Kidney epithelial cell (primary cell): ENCODE results near the gene PTPRS. TPM values are rescaled to one million over a fixed set of nuclear protein-coding genes. Genes with fewer than 3 reads are reported as not detected.

ENCODE experiments used
- DNase-seq: peaks from one replicate; pipeline ENCODE4 v3.0.0-alpha.2; 2010; ENCODE audit warnings: low read depth
- H3K27me3 ChIP-seq: 2 replicates; pipeline ENCODE4 v1.6.0; 2011; ENCODE audit warnings: low read length; ENCODE audit not compliant: control insufficient read depth, insufficient read depth
- H3K36me3 ChIP-seq: 2 replicates; pipeline ENCODE4 v1.5.1; 2011; ENCODE audit warnings: low read length; ENCODE audit not compliant: control insufficient read depth, insufficient read depth
- H3K4me3 ChIP-seq: 2 replicates; pipeline ENCODE4 v1.5.1; 2011; ENCODE audit warnings: low read depth, mild to moderate bottlenecking, control low read depth, low read length
- total RNA-seq: library from RNA; depleted of rRNA; stranded (reverse); fragments of >200 nt; gene quantifications from 2 replicates; pipeline ENCODE4 v1.2.3, GENCODE V29; 2015
- TF ChIP-seq, protein P1 (sequence below): IDR thresholded peaks from 2 replicates; pipeline ENCODE4 v1.5.1; 2011; ENCODE audit warnings: mild to moderate bottlenecking, moderate library complexity, low read length, control low read depth, inconsistent platforms; ENCODE audit not compliant: insufficient read depth, poor library complexity, severe bottlenecking

The PTPRS gene
- total RNA-seq, 1 donor from 2014 or later, result 58.2 TPM

DNA sequence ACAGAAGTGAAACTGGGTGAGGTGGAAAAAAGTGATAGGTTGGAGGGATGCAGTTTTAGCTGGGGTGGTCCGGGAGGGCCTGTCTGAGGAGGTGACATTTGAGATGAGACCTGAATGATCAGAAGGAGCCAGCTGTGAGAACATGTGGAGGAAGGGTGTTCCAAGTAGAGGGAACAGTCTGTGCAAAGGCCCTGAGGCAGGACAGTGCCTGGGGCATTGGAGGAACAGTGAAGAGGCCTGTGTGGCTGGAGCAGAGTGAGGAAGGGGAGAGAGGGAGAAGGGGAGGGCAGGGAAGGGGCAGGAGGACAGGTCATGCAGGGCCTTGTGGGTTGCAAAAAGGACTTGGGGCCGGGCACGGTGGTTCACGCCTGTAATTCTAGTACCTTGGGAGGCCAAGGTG, 36.3 kb upstream of the PTPRS start:
- no peak for DNase-seq
- TF ChIP-seq, protein P1, sequence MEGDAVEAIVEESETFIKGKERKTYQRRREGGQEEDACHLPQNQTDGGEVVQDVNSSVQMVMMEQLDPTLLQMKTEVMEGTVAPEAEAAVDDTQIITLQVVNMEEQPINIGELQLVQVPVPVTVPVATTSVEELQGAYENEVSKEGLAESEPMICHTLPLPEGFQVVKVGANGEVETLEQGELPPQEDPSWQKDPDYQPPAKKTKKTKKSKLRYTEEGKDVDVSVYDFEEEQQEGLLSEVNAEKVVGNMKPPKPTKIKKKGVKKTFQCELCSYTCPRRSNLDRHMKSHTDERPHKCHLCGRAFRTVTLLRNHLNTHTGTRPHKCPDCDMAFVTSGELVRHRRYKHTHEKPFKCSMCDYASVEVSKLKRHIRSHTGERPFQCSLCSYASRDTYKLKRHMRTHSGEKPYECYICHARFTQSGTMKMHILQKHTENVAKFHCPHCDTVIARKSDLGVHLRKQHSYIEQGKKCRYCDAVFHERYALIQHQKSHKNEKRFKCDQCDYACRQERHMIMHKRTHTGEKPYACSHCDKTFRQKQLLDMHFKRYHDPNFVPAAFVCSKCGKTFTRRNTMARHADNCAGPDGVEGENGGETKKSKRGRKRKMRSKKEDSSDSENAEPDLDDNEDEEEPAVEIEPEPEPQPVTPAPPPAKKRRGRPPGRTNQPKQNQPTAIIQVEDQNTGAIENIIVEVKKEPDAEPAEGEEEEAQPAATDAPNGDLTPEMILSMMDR, result no peak
- H3K4me3 ChIP-seq, result no peak overlapping the region
- no peaks in the 10 kb centered on the region for H3K36me3 ChIP-seq
- no peaks in the 10 kb centered on the region for H3K27me3 ChIP-seq

DNA sequence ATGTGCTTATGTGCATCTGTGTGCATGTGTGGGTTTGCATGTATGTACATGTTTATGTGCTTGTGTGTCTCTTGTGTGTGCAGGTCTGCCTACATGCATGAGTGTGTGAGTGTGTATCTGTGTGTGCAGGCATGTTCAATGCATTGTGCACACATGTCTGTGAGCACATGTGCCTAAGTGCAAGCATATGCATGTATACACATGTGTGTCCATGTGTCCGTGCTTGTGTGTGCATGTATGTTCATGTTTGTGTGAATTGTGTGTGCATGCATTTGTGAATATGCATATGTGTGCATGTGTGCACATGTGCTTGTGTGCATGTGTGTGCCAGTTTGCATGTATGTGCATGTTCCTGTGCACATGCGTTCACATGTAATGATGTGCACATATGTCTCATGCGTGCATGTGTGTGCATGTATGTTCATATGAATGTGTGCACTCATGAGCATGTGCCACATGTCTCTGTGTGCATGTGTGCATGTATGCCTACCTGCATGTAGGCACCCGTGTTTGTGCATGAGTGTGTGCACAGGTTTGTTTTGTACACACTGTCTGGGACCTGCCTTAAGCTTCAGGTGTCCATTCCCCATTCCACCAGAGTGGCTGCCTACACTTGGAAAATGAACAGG, 32.1 kb upstream of the PTPRS start:
- Histone ChIP-seq H3K36me3 (no peaks in the 10 kb centered on the region), H3K27me3 (no peaks in the 10 kb centered on the region), H3K4me3 (no peak overlapping the region)
- DNase-seq, result no peak
- TF ChIP-seq, protein P1, result no peak

DNA sequence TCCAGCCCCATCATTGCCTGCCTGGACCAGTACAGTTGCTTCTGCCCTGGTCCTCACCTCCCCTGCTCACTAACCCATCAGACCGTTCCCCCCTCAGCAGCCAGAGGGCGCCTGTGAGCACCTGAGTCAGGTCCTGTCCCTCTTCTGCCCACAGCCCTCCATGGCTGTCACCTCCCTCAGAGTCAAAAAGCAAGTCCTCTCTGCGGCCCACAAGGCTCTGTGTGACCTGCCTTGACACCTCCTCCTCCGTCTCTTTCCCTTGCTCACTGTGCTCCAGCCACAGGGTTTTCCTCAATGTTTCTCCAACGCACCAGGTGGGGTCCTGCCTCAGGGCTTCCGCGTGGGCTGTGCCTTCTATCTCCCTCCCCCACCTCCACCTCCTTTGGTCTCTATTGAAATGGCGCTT, 29.4 kb upstream of the PTPRS start:
- DNase-seq, result no peak
- TF ChIP-seq, protein P1, result peak; percentile 65
- no peaks in the 10 kb centered on the region for H3K27me3 ChIP-seq
- H3K4me3 ChIP-seq, result no peak overlapping the region
- H3K36me3 ChIP-seq, result no peaks in the 10 kb centered on the region

DNA sequence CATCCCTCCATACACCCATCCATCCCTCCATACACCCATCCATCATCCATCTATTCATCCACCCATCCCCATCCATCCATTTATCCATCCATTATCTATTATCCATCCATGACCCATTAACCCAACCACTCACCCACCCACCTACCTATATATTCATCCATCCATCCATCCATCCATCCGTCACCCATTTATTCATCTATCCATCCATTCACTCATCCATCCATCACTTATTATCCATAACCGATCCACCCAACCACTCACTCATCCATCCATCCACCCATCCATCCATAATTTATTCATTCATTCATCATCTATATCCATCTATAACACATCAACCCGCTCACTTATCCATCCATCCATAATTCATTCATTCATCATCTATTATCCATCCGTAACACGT, 28.7 kb upstream of the PTPRS start:
- no peaks in the 10 kb centered on the region for H3K36me3 ChIP-seq
- no peak for DNase-seq
- H3K4me3 ChIP-seq, result no peak overlapping the region
- H3K27me3 ChIP-seq, result peaks cover 3% of the 10 kb centered on the region
- TF ChIP-seq, protein P1, result no peak

DNA sequence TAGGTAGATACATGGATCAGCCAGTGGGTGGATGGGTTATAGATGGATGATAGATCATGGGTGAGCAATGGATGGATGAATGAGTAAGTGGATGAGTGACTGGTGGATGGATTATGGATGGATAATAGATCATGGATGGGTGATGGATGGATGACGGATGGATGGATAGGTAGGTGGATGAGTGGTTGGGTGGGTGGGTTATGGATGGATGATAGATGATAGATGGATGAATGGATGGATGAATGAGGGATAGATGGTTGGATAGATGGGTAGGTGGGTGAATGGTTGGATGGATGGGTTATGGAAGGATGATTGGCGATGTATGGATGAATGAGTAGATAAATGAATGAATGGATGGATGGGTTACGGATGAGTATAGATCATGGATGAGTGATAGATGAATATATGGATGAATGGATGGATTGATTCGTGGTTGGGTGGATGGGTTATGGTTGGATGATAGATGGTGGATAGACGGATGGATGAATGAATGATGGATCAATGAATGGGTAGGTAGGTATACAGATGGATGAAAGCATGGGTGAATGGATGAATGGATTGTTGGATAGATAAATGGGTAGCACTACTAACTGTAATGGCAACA, 27.0 kb upstream of the PTPRS start:
- Histone ChIP-seq H3K36me3 (no peaks in the 10 kb centered on the region), H3K4me3 (no peak overlapping the region), H3K27me3 (peaks cover 3% of the 10 kb centered on the region)
- TF ChIP-seq, protein P1, result no peak
- no peak for DNase-seq

DNA sequence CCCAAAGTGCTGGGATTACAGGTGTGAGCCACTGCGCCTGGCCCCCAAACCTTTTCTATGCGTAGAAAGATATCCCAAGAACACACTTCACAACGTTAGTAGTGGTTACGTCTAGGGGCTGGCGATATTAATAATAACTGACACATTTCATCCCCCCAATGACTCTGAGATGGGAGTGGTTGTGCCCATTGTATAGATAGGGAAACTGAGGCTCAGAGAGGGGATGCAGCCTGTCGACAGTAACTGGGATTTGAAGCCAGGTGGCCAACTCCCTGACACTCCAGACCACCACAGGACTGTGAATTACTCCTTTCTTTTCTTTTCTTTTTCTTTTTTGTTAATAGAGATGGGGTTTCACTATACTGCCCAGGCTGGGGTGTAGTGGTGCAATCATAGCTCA, 25.3 kb upstream of the PTPRS start:
- Histone ChIP-seq H3K36me3 (no peaks in the 10 kb centered on the region), H3K4me3 (no peak overlapping the region), H3K27me3 (peaks cover 3% of the 10 kb centered on the region)
- TF ChIP-seq, protein P1, result no peak
- no peak for DNase-seq
